Activated CD4-positive, alpha-beta T cell treated with anti-CD3 and anti-CD28 coated beads, Interleukin-2, amount 50 U/mL, for 4 hours (primary cell): ENCODE data around the gene CCZ1B.
"Not testable (repeated sequence)": the region's sequence is repeated elsewhere in the genome, so short reads cannot be mapped to it uniquely, and the experiment has no call there.

Experiments
- DNase-seq, 2 experiments: peaks; one replicate each; pipeline ENCODE4 v3.0.0-alpha.2; 2020

The CCZ1B gene

GRCh38 chr7:6826151-6826550 is at the start of gene CCZ1B:
CCZ1B (minus strand) TSS chr7:6826275; CDS start chr7:6826197, 78 bp downstream.
- DNase-seq = peak; percentile 86 to 88

GRCh38 chr7:6875022-6875421 is 48.9 kb upstream of the CCZ1B start:
- not testable (repeated sequence) for DNase-seq

GRCh38 chr7:6872246-6872945 is 46.3 kb upstream of the CCZ1B start:
- DNase-seq = not testable (repeated sequence)

GRCh38 chr7:6871421-6872144 is 45.5 kb upstream of the CCZ1B start:
- not testable (repeated sequence) for DNase-seq

- not testable (repeated sequence) for DNase-seq
Observed at GRCh38 chr7:6864751-6865150, 38.7 kb upstream of the CCZ1B start.

GRCh38 chr7:6864188-6864587 is 38.1 kb upstream of the CCZ1B start:
- not testable (repeated sequence) for DNase-seq

- DNase-seq = not testable (repeated sequence)
Observed at GRCh38 chr7:6862876-6863275, 36.8 kb upstream of the CCZ1B start.

DNA sequence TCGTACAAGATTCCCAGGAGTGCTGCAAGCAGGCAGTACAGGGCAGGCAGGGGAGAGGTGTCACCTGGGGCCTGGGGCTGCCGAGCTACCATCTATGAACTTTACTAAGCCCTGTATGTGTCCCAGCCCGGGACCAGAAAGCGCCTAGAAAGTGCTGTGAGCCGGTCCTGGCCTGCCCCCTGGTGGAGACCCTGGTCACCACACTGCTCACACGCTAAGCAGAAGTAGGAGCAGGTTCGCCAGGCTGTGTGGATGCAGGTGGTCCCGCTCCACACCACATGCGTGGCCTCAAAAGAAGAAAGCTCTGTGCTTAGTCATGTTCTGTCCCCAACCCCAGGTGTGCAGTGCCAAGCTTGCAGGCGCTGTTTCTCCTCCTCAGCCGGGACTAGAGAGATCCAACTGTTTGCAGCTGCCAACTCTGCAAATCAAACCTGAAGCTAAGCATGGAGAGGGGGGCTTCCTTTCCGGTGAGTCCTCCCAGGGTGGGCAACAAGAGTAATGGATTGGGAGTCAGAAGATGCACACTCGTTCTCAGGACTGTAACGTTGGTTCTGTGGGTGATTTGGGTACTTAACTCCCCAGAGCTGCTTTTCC is 31.7 kb upstream of the CCZ1B start:
- DNase-seq = peak; percentile 73 to 75

DNA sequence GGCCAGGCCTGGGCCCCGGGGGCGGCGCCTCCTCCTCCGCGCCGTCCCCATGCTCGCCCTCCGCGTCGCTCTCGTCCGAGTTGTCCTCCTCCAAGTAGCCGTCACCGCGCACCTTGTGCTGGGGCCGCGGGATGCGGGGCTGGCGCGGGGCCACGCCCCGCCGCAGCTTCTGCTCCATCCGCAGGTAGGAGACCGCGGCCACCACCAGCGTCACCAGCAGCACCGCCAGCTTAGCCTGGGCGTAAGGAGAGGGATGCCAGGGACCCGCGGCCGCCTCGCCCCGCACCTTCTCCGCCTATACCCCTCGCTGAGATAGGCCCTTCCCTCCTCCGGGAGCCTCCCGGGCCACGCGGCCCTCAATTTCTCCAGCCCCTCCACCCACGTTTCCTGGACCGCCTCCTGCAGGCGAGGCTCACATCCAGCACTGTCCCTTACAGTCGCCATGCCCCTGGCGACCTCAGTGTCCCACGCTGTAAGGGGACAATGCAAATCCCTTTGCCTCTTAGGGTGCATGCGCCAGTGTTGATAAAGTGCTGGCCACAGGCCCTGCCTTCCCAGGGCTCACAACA is 29.6 kb upstream of the CCZ1B start:
- DNase-seq = not testable (repeated sequence)

DNA sequence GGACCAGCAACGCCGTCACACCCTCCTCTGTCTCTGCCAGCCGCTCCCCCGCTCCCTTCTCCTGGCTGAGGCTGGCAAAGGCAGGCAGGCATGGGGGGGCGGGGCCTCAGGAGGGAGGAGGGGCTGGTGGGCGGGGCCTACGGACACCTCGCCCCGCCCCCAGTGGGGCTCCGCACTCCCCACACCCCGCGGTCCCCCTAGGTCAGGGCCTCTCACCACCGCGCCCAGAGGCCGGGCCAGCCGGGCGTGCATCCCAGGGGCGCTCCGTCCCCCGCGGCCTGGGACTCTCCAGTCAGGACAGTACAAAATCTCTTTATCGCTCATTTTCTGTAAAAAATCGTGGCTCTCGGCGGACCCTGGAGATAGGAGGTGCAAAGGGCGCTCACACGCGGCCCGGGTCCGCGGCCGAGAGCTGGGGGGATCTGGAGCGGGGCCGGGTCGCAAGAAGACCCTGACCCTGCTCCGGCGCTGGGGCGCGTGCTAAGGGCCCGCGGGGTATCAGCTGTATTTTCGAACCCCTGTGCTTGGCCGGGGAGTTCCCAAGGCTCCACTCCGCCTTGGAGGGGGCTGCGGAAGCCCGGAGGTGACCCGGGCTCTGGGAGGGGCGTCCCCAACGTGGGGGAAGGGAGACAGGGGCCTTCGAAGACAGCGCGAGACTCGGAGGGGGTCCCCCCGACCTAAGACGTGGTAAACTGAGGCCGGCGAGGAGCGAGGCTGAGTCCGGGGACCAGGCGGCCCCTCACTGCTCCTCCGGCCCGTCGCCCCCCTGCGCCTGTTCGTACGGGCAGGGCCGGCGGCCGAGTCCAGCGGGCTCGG is 28.9 kb upstream of the CCZ1B start:
- DNase-seq = not testable (repeated sequence)

GRCh38 chr7:6853681-6854080 is 27.6 kb upstream of the CCZ1B start:
- not testable (repeated sequence) for DNase-seq

DNA sequence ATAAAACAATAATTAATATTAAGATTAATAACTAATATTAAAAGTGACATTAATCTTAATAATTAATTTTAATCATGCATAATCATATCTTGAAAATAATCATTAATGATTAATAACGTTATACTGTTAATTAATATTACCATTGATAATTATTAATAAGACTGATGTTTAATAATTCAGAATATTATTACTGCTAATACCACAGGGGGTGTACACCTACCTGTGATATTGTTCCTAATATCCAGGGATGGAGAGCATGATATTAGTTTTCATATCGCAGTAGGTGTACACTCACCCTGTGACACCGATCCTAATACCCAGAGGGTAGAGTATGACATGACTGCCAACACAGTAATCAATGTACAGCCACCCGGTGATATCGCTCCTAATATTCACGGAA is 23.1 kb upstream of the CCZ1B start:
- DNase-seq = not testable (repeated sequence)

DNA sequence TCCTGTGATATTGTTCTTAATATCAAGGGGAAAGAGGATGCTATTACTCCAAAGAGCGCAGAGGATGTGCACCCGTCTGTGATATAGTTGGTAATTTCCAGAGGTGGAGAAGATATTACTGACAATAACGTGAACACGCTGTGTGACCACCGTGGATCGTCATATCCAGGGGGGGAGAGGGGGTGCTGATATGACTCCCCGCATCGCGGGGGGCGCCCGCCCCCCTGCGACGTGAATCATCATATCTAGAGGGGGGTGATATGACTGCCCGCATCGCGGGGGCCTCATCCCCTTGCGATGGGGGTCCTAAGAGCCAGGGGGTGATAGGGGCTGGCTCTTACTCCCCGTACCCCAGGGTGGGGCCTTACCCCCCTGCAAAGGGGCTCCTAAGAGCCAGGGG is 21.7 kb upstream of the CCZ1B start:
- DNase-seq = not testable (repeated sequence)

DNA sequence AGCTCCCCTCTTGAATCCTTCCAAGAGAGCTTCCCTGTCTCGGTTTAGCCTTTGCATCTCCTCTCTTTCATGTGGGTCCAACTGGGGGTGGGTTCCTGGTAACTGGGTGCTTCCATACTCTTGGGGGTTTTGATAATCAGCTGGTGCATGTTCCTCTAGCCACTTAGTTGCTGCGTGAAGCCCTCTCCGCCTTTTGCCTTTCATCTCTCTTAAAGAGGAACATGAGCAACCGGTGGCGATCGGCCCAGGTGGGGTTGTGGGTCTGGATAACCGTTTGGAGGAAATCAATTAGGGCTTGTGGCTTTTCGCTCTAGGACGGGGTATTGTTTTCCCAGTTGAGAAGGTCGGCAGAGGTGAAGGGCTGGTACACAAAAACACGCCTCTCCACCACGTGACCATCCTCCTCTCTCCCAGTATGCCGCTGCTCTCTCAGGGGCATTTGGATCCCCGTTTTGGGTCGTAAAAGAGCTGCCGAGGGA is 19.9 kb upstream of the CCZ1B start:
- DNase-seq = not testable (repeated sequence)

DNA sequence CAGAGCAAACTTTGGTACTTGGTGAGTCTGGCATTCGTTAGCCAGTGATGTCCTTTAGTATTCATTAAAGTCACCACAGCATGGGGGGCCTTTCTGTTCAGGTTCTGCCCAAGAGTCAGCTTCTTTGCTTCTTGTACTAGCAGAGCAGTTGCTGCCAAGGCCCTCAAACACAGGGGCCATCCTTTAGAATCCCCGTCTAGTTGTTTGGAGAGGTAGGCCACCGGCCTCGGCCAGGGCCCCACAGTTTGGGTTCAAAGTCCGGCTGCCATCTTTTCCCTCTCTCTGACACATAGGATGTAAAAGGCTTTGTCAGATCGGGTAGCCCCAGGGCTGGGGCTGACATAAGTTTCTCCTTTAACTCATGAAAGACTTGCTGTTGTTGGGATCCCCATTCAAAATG is 17.6 kb upstream of the CCZ1B start:
- DNase-seq = not testable (repeated sequence)

DNA sequence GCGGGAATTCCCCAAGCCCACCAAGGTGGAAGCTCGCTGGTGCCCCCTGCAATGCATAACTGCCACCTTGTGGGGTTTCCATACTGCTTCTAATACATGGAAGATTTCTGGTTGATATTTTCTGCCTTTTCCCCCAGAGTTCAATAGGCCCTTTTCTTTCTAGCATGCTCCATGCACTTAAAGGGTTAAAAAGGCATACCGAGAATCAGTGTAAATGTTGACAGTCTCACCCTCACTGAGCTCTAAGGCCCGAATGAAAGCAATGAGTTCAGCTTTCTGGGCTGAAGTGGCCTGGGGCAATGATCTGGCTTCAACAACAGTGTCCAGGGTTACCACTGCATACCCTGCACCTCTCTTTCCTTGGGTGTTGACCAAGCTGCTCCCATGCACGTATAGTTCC is 17.0 kb upstream of the CCZ1B start:
- not testable (repeated sequence) for DNase-seq

DNA sequence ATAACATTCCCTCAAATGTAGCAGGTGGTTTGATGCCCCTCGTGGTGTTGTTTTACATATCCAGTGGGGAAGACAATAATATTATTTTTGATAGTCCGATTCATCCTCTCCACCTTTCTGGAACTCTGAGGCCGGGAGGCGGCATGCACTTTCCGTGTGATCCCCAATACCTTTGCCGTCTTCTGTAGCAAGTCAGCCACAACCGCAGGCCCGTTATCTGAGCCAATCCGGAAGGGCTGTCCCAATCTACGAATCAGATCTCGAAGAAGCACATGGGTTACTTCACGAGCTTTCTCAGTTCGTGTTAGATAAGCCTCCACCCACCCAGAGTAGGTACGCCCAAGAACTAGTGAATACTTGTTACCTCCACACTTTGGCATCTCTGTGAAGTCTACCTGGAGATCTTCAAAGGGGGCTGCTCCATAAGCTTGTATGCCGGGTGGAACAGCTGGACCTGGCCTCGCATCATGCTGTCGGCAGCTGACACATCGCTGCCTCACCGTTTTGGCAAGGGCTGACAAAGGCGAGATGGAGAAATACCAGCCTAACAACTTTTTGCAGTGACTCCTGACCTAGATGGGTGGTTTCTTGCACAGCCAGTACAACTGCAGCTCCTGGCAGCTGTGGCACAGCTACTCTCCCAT is 16.3 kb upstream of the CCZ1B start:
- not testable (repeated sequence) for DNase-seq

DNA sequence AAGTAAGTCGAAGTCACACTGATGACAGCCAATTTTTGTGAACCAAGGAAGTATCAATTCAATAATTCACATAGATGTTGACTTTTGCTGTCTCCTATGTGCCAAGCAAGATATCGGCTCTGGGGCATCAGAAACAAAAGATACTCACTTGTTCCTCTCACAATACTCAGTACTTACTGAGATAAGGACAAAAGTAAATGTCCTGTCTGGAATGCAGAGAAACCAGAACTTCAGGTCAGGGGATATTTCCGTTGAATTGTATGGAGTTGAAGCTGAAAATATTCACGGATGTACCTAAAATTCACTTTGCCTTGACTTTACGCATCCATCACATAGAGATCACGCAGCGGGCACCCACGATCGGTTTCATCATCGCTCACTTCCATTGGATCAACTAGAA is 11.0 kb upstream of the CCZ1B start:
- DNase-seq = not testable (repeated sequence)

DNA sequence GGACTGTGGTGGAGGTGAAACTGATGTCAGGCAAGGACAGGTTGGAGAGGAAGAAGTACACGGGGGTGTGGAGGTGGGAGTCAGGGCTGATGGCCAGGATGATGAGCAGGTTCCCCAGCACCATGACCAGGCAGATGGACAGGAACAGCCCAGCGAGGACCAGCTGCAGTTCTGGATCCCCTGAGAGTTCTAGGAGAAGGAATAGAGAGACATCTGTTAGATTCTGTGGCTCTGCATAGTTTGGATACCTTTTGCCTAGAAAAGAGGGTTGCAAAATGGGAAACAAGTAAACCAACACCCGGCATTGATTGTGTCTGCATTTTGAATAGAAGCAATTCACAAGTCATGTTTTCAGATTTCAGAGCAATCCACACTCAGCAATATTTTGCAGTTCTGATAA is 9.4 kb upstream of the CCZ1B start:
- DNase-seq = not testable (repeated sequence)

DNA sequence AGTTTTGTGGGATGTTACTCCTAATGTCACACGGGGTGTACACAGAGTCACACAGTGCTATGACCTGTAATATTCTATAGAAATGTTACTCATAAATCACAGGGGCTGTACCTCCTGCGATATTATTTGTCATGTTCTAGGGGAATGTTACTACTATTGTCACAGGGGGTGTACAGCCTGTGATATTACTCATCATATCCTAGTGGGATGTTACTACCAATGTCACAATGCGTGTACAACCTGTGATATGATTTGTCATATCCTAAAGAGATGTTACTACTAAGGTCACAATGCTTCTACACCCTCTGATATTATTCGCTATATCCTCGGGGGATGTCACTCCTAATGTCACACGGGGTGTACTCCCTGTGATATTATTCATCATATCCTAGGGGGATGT is 7.6 kb upstream of the CCZ1B start:
- DNase-seq = no peak

- DNase-seq = no peak
Observed at GRCh38 chr7:6831018-6831725, 5.1 kb upstream of the CCZ1B start.
